Measurements from ENCODE around the gene WNT10A.

WNT10A gene

GRCh38 chr2:218853766-218854165, 26.9 kb upstream of the WNT10A start:
- peaks cover 81% of the 10 kb centered on the region for H3K27me3 Mint-ChIP-seq
- peaks cover 26% of the 10 kb centered on the region for H3K4me1 Mint-ChIP-seq
- no peak overlapping the region for H3K4me3 Mint-ChIP-seq
- DNase-seq (no peak), ATAC-seq (no peak)
- no peak overlapping the region for H3K27ac Mint-ChIP-seq
- no peaks in the 10 kb centered on the region for H3K9me3 Mint-ChIP-seq

GRCh38 chr2:218854860-218855259, 25.8 kb upstream of the WNT10A start:
- H3K4me3 Mint-ChIP-seq = no peak overlapping the region
- H3K9me3 Mint-ChIP-seq = no peaks in the 10 kb centered on the region
- peaks cover 31% of the 10 kb centered on the region for H3K4me1 Mint-ChIP-seq
- no peak overlapping the region for H3K27ac Mint-ChIP-seq
- peaks cover 91% of the 10 kb centered on the region for H3K27me3 Mint-ChIP-seq
- ATAC-seq (no peak), DNase-seq (no peak)

GRCh38 chr2:218855305-218856166, 25.1 kb upstream of the WNT10A start:
- no peaks in the 10 kb centered on the region for H3K9me3 Mint-ChIP-seq
- no peak overlapping the region for H3K27ac Mint-ChIP-seq
- ATAC-seq (no peak), DNase-seq (no peak)
- H3K4me3 Mint-ChIP-seq = no peak overlapping the region
- H3K27me3 Mint-ChIP-seq = peaks cover 91% of the 10 kb centered on the region
- H3K4me1 Mint-ChIP-seq = peaks cover 37% of the 10 kb centered on the region

DNA sequence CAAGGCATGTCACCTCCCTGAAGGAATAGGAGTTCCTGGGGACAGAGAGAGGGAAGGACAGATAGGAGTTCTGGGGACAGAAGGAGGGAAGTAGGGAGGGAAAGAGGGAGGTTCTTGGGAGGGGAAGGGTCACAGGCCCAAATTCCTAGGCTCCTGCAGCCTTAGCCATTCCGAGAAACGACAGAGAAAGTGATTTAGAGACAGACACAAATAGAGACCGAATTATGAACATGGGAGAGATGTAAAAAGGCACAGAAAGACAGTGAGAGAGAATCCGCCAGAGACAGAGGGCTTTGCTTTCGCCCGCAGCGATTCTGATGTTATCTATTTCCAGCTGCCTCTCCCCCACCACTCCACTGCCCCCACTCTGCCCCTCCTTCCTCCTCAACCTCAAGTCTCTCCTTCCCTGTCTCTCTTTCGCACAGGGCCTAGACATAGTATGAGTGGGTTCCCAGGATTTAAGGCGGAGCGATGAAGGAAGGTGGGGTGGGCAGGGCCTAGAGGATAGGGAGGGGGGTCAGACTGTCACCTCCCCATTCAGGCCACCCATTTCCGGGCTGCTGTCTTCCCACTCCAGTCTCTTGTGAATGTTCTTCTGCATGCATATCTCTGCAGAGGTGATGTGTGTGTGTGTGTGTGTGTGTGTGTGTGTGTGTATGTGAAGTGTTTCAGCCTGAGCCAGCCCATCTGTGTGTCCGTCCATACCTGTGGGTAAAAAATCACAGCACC, 24.3 kb upstream of the WNT10A start:
- no peak for ATAC-seq
- Mint-ChIP-seq H3K27me3 (peaks cover 91% of the 10 kb centered on the region), H3K27ac (no peak overlapping the region)

DNA sequence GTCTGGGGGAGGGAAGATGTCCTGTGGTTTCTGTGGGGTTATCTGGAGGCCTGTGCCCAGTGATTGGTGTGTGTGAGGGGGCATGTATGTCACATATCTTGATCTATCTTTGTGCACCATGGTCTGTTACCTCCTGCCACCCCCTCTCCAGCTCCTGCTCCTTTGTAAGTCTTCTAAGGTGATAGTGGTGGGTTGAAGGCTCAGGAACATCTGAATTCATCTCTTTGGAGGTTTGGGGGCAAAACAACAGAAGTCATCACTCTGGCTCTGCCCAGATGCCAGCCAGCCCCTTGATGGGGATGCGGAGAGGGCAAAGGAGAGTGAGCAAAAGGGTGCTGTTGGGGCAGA, 23.8 kb upstream of the WNT10A start:
- Mint-ChIP-seq H3K27ac (no peak overlapping the region), H3K9me3 (no peaks in the 10 kb centered on the region), H3K4me1 (peaks cover 44% of the 10 kb centered on the region), H3K4me3 (no peak overlapping the region), H3K27me3 (peaks cover 94% of the 10 kb centered on the region)
- ATAC-seq (no peak), DNase-seq (no peak)

More for the DNA sequence above, 24.3 kb upstream of the WNT10A start:
- Mint-ChIP-seq H3K9me3 (no peaks in the 10 kb centered on the region), H3K4me1 (peaks cover 44% of the 10 kb centered on the region), H3K4me3 (no peak overlapping the region)
- DNase-seq = no peak

DNA sequence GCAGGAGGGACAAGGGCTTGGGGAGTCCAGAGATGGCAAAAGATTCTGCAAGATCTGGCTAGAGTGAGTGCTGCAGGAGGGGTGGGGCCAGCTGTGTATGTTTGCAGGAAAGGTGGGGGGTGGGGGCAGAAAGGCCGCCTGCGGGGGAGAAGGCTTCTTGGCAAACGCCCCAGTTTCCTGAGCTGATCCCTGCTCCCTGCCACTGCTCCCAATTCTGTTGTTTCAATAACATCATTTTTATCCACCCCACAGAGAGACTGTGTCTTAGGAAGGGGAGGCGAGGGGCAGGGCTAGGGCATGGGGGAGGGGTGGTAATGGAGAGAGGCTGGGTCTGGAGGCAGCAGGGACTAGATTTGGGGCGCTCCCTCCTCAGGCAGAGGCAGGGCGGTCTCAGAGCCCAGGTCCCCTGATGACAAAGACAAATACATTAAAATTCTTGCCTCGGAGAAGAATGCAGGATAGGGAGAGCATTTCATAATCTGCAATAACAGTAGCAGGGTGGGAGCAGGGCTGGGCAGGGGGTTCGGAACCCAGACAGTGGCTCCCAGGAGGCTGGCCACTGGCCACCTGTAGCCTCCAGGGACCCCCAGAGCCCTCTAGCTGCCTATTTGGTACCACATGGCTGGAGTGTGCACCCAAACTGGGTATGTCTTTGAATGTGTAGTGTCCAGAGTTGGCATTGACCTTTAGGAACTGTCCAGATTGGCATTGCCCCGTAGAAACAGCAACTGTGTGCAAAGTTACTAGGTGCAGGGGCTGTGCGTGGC, 23.1 kb upstream of the WNT10A start:
- ATAC-seq (no peak), DNase-seq (no peak)
- Mint-ChIP-seq H3K9me3 (no peaks in the 10 kb centered on the region), H3K27me3 (peaks cover 100% of the 10 kb centered on the region), H3K27ac (no peak overlapping the region), H3K4me1 (peaks cover 44% of the 10 kb centered on the region), H3K4me3 (no peak overlapping the region)

GRCh38 chr2:218858138-218858445, 22.6 kb upstream of the WNT10A start:
- Mint-ChIP-seq H3K4me1 (peaks cover 42% of the 10 kb centered on the region), H3K27ac (no peak overlapping the region), H3K4me3 (no peak overlapping the region), H3K9me3 (no peaks in the 10 kb centered on the region), H3K27me3 (peaks cover 100% of the 10 kb centered on the region)
- no peak for ATAC-seq
- DNase-seq = no peak

- Mint-ChIP-seq H3K9me3 (no peaks in the 10 kb centered on the region), H3K4me3 (peak overlapping the region; percentile 68 to 69), H3K27me3 (peaks cover 100% of the 10 kb centered on the region), H3K27ac (no peak overlapping the region), H3K4me1 (peaks cover 35% of the 10 kb centered on the region)
- ATAC-seq (no peak), DNase-seq (no peak)
Observed at GRCh38 chr2:218858671-218859555, 21.7 kb upstream of the WNT10A start.

DNA sequence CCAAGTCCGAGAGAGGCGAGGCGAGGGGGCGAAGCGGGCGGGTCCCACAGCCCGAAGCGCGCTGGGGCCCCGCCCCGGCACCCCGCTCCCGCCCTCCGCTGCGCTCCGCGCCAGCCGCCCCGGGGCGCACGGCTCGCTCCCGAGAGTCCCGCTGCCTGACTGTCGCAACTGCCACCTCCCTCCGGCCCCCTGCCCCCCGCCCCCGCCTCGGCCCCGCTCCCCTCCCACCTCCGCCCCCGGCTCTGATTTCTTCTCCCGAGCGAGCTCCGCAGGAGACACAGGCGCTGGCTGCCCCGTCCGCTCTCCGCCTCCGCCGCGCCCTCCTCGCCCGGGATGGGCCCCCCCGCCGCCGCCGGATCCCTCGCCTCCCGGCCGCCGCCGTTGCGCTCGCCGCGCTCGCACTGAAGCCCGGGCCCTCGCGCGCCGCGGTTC, 21.1 kb upstream of the WNT10A start, which contains the start of gene WNT6:
TSS of gene WNT6 (plus strand) at position 250 of the 432 bp plus-strand sequence. CDS start 233 bp downstream, outside the sequence.
- Mint-ChIP-seq H3K27ac (no peak within 1 kb of the TSS), H3K4me1 (peaks cover 30% of the 10 kb centered on the region), H3K27me3 (peaks cover 100% of the 10 kb centered on the region), H3K4me3 (peak within 1 kb of the TSS; percentile 72 to 77), H3K9me3 (no peaks in the 10 kb centered on the region)
- peak; percentile 44 for ATAC-seq
- DNase-seq = no peak

- H3K4me3 Mint-ChIP-seq = peak overlapping the region; percentile 72 to 77
- peaks cover 30% of the 10 kb centered on the region for H3K4me1 Mint-ChIP-seq
- DNase-seq (no peak), ATAC-seq (no peak)
- H3K27me3 Mint-ChIP-seq = peaks cover 100% of the 10 kb centered on the region
- H3K27ac Mint-ChIP-seq = no peak overlapping the region
- no peaks in the 10 kb centered on the region for H3K9me3 Mint-ChIP-seq
Observed at GRCh38 chr2:218859988-218860831, 20.4 kb upstream of the WNT10A start.

DNA sequence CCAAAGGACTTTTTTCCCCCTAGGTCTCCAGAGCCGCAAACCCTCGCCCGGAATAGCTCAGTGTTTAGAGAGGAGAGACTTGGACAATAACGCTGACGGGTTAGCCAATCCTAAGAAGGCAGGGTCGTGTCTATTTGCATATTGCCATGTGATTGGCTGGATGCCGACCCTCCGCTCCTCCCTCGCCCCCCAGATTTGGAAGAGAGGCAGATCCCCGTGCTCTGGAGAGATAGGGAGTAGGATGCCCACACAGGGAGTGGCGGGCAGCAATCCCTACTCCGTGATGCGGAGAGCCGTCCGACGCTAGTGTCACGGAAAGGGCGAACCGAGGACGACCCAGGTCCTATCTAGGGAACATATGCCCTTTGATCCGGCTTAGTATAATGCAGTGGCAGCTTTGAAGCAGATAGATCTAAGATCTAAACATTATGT, 19.7 kb upstream of the WNT10A start:
- H3K4me3 Mint-ChIP-seq = peak overlapping the region in 1 of 2 donors; percentile 25
- DNase-seq (no peak), ATAC-seq (no peak)
- H3K9me3 Mint-ChIP-seq = no peaks in the 10 kb centered on the region
- H3K27ac Mint-ChIP-seq = no peak overlapping the region
- peaks cover 30% of the 10 kb centered on the region for H3K4me1 Mint-ChIP-seq
- H3K27me3 Mint-ChIP-seq = peaks cover 98% of the 10 kb centered on the region

DNA sequence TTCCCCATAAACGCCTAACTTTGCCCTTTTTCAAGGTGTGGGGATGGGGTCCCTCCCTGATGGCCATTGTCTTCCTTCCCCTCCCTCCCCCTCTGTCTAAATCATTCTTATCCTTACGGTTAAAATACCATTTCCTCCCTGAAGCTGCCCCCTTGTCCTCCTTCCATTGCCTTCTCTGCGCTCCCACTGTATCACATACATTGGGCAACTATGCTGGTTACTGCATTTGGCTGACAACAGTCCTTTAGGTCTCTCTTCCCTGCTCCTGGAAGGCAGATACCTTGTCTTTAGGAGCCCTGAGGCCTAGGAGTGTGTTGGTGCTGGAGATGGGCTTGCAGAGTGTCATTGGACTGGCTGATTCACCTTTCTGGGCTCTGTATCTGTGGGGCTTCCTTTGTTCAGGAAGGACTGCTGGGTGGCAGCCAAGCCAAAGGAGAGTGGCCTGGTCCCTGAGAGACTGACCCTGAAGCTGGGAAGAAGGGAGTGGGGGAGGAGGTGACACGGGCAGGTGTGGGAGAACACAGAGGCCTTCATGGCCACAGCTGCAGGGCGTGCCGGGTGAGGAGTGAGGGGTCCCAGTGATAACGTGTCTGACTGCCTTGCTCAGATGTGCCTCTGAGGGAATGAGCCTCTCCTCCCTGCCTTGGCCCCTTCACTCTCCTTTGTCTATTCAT, 18.9 kb upstream of the WNT10A start:
- Mint-ChIP-seq H3K9me3 (no peaks in the 10 kb centered on the region), H3K27me3 (peaks cover 98% of the 10 kb centered on the region), H3K4me3 (no peak overlapping the region), H3K4me1 (peaks cover 22% of the 10 kb centered on the region), H3K27ac (no peak overlapping the region)
- DNase-seq (no peak), ATAC-seq (no peak)

DNA sequence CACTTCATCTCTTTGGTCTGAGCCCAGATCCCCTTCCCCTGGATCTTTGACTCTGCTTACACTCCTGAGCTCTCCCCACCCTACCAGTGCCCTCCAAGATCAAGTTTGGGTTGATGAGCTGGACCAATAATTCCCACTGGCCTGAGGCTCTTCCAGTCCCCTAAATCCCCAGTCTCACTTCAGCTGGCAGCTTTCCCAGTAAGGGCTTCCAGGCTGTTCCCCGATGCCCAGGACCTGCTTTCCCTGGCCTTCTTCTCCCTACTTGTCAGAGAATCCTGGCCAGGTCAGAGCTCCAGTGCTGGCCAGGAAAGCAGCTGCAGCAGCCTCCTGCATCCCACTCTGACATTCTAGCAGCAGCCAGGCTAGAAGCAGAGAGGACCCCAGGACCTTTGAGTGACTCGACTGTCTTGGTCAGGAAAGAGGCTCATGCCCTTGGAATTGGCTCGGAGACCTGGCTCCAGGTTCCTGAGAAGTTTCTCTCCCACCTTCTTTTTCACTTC, 17.6 kb upstream of the WNT10A start:
- ATAC-seq (no peak), DNase-seq (no peak)
- no peak overlapping the region for H3K27ac Mint-ChIP-seq
- H3K4me1 Mint-ChIP-seq = peaks cover 19% of the 10 kb centered on the region
- no peak overlapping the region for H3K4me3 Mint-ChIP-seq
- H3K9me3 Mint-ChIP-seq = no peaks in the 10 kb centered on the region
- H3K27me3 Mint-ChIP-seq = peaks cover 93% of the 10 kb centered on the region

- peaks cover 93% of the 10 kb centered on the region for H3K27me3 Mint-ChIP-seq
- no peak overlapping the region for H3K4me3 Mint-ChIP-seq
- no peak for DNase-seq
- no peak overlapping the region for H3K27ac Mint-ChIP-seq
- no peak for ATAC-seq
- H3K9me3 Mint-ChIP-seq = no peaks in the 10 kb centered on the region
- H3K4me1 Mint-ChIP-seq = peaks cover 8% of the 10 kb centered on the region
Observed at GRCh38 chr2:218865396-218865795, 15.3 kb upstream of the WNT10A start.
